ENCODE measurements around the gene ZSWIM9. TPM values are rescaled to one million over a fixed set of nuclear protein-coding genes. Genes with fewer than 3 reads are reported as not detected.

Gene ZSWIM9
- total RNA-seq = 10 to 100 TPM in 1 of 5 experiments, 1 to 10 TPM in 4; 5.0 to 11.6 (median 7.4) TPM
- 1 to 10 TPM in 1 of 2 donors, under 1 TPM in 1; 0.82 to 1.0 TPM for polyA plus RNA-seq
- 3.9 reads per million, percentile 20 among the genes with 10 or more reads in this experiment for total RNA-seq

DNA sequence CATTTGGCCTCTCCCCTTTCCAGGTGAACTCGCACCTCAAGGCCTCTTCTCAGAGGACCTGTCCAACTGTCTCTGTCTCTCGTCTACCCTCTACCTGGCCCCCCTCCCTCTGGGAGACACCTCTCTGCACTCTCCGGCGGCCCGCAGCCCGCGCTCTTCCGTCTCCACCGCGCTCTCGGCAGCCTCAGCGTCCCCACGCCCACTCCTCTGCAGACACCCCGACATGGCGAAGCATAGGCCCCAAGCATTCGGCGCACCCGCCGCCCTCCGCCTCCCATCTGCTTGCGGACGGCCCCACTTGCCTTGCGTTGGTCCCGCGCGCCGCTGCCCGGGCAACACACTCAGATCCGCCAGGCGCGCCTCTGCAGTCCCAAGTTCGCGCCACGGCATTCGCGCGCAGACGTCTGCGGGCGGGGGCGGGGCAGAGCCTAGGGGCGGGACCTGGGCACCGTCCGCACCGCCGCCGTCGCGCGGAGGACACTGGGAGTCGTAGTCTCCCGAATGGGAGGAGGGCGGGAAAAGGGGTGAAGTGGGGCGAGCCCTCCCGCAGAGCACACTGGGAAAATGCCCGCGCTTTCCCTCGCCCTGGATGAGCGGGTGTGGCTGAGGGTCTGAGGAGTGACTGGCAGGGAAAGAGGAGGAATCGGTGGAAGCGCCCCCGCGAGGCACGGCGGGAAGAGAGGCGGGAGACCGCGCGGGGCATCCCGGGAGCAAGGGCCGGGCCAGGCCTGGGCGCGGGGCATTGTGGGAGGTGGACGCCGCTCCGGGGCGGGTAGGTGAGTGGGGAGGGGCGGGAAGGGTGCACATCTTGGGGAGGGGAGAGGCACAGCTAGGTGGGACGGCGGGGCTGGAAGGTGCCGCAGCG is at the start of gene ZSWIM9, which contains the start of gene LIG1:
TSS of gene ZSWIM9 (plus strand) at position 742 of the 865 bp plus-strand sequence. CDS start 1,123 bp downstream, outside the sequence.
TSS of gene LIG1 (minus strand) at position 406 of the 865 bp plus-strand sequence. CDS start 4,778 bp downstream, outside the sequence.
- Histone ChIP-seq H3K27me3 (ENCODE audit: control insufficient read depth in 2 of 2, insufficient read depth in 2 of 2, low read length in 2 of 2) (no peaks in the 10 kb centered on the region), H3K27ac (ENCODE audit: low read depth, low read length) (peak within 1 kb of the TSS; percentile 94), H3K4me1 (ENCODE audit: control insufficient read depth in 2 of 2, insufficient read depth in 2 of 2, low read length in 2 of 2) (peaks cover 14 to 16% of the 10 kb centered on the region in 2 donors), H3K4me3 (ENCODE audit: low read length) (peak within 1 kb of the TSS; percentile 98), H3K9me3 (ENCODE audit: control insufficient read depth in 2 of 3, low read length in 3 of 3) (no peaks in the 10 kb centered on the region), H3K36me3 (ENCODE audit: control insufficient read depth in 2 of 3, insufficient read depth in 3 of 3, low read length in 3 of 3) (peaks cover 0 to 28% (median 0%) of the 10 kb centered on the region in 3 experiments)
- Mint-ChIP-seq H3K36me3 (peaks cover 0 to 27% (median 14%) of the 10 kb centered on the region in 5 donors), H3K27me3 (no peaks in the 10 kb centered on the region), H3K4me1 (peaks cover 20 to 43% (median 32%) of the 10 kb centered on the region in 7 donors), H3K4me3 (peak within 1 kb of the TSS; percentile 90 to 100 (median 97)), H3K9me3 (peaks cover 0 to 1% (median 0%) of the 10 kb centered on the region in 11 donors), H3K27ac (peak within 1 kb of the TSS; percentile 92 to 100 (median 97))
- POLR2A ChIA-PET = interaction anchor here (0.8 to 1.5 kb wide), 7 partner anchors 34 to 163 kb away, joined by 3 to 7 read pairs (median 4); partner anchors contain the start of gene CARD8
- CTCF ChIA-PET = interaction anchor here (0.6 to 1.0 kb wide), 2 partner anchors 24 to 51 kb away, joined by 3 read pairs; no protein-coding TSS in a partner anchor
- peak; percentile 89 for ATAC-seq
- peak; percentile 87 to 96 (median 94) for DNase-seq
- intact Hi-C loops (cut with micrococcal nuclease) = loop anchor here (1.0 to 10.0 kb wide), 12 partner anchors 33 to 1471 kb away; partner anchors contain the start of genes CARD8 (in 2 of the 2), SYNGR4 (in 2 of the 2), CYTH2 (in 1 of the 2) and DBP (in 1 of the 2)

GRCh38 chr19:48121066-48121465 is 49.4 kb upstream of the ZSWIM9 start:
- CTCF ChIA-PET = interaction anchor here (0.7 kb wide), 1 partner anchor 172 kb away, joined by 3 read pairs; no protein-coding TSS in a partner anchor
- no peaks in the 10 kb centered on the region for H3K4me1 ChIP-seq (ENCODE audit: control insufficient read depth in 2 of 2, insufficient read depth in 2 of 2, low read length in 2 of 2)
- POLR2A ChIA-PET = no interaction called here

GRCh38 chr19:48121909-48122371 is 48.5 kb upstream of the ZSWIM9 start:
- no peaks in the 10 kb centered on the region for H3K4me1 ChIP-seq (ENCODE audit: control insufficient read depth in 2 of 2, insufficient read depth in 2 of 2, low read length in 2 of 2)
- POLR2A ChIA-PET = no interaction called here
- Mint-ChIP-seq H3K9me3 (no peaks in the 10 kb centered on the region), H3K27me3 (no peaks in the 10 kb centered on the region), H3K36me3 (peaks cover 23 to 64% (median 43%) of the 10 kb centered on the region in 5 donors), H3K4me1 (peaks cover 0 to 32% (median 0%) of the 10 kb centered on the region in 7 donors), H3K27ac (peak overlapping the region in 6 of 9 donors; percentile 45 to 90 (median 68)), H3K4me3 (peak overlapping the region in 1 of 10 donors; percentile 56)
- peaks cover 3 to 70% (median 12%) of the 10 kb centered on the region in 3 experiments for H3K36me3 ChIP-seq (ENCODE audit: control insufficient read depth in 2 of 3, insufficient read depth in 3 of 3, low read length in 3 of 3)
- no peaks in the 10 kb centered on the region for H3K27me3 ChIP-seq (ENCODE audit: control insufficient read depth in 2 of 2, insufficient read depth in 2 of 2, low read length in 2 of 2)
- intact Hi-C loops (cut with micrococcal nuclease) = no loop called here
- CTCF ChIA-PET = no interaction called here
- ATAC-seq (no peak), DNase-seq (no peak)
- no peak overlapping the region for H3K27ac ChIP-seq (ENCODE audit: low read depth, low read length)
- no peaks in the 10 kb centered on the region for H3K9me3 ChIP-seq (ENCODE audit: control insufficient read depth in 2 of 3, low read length in 3 of 3)
- no peak overlapping the region for H3K4me3 ChIP-seq (ENCODE audit: low read length)

More at GRCh38 chr19:48121066-48121465, 49.4 kb upstream of the ZSWIM9 start:
- Mint-ChIP-seq H3K9me3 (no peaks in the 10 kb centered on the region), H3K4me1 (peaks cover 0 to 32% (median 0%) of the 10 kb centered on the region in 7 donors), H3K27me3 (no peaks in the 10 kb centered on the region), H3K36me3 (peaks cover 21 to 59% (median 39%) of the 10 kb centered on the region in 5 donors), H3K4me3 (no peak overlapping the region), H3K27ac (no peak overlapping the region)
- ATAC-seq (no peak), DNase-seq (no peak)
- H3K27ac ChIP-seq (ENCODE audit: low read depth, low read length) = no peak overlapping the region
- H3K4me3 ChIP-seq (ENCODE audit: low read length) = no peak overlapping the region
- no peaks in the 10 kb centered on the region for H3K9me3 ChIP-seq (ENCODE audit: control insufficient read depth in 2 of 3, low read length in 3 of 3)
- H3K27me3 ChIP-seq (ENCODE audit: control insufficient read depth in 2 of 2, insufficient read depth in 2 of 2, low read length in 2 of 2) = no peaks in the 10 kb centered on the region
- H3K36me3 ChIP-seq (ENCODE audit: control insufficient read depth in 2 of 3, insufficient read depth in 3 of 3, low read length in 3 of 3) = peaks cover 3 to 70% (median 12%) of the 10 kb centered on the region in 3 experiments
- intact Hi-C loops (cut with micrococcal nuclease) = no loop called here

DNA sequence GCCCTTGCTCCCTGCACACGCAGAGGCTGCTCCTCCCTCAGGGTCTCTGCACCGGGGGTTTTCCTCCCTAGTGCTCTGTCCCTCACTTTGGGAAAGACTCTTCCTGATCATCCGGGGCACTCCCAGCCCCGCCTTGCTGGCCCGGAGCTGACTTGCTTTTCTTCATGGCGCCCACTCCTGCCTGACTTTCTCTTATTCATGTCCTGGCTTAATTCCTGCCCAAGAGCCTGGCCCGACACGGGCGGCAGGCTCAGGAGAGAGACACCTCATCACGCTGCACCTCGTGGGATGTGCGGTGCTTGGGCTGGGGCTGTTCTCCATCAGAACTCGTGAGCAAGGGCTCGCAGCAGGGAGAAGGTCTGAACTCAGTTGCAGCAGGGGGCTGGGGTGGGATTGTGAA is 48.1 kb upstream of the ZSWIM9 start:
- Mint-ChIP-seq H3K4me3 (peak overlapping the region in 1 of 10 donors; percentile 56), H3K36me3 (peaks cover 26 to 66% (median 47%) of the 10 kb centered on the region in 5 donors), H3K27ac (peak overlapping the region in 5 of 9 donors; percentile 41 to 90 (median 64)), H3K4me1 (peaks cover 0 to 30% (median 0%) of the 10 kb centered on the region in 7 donors), H3K9me3 (no peaks in the 10 kb centered on the region), H3K27me3 (no peaks in the 10 kb centered on the region)
- H3K36me3 ChIP-seq (ENCODE audit: control insufficient read depth in 2 of 3, insufficient read depth in 3 of 3, low read length in 3 of 3) = peaks cover 3 to 72% (median 17%) of the 10 kb centered on the region in 3 experiments
- no peaks in the 10 kb centered on the region for H3K4me1 ChIP-seq (ENCODE audit: control insufficient read depth in 2 of 2, insufficient read depth in 2 of 2, low read length in 2 of 2)
- H3K4me3 ChIP-seq (ENCODE audit: low read length) = no peak overlapping the region
- H3K27ac ChIP-seq (ENCODE audit: low read depth, low read length) = no peak overlapping the region
- H3K27me3 ChIP-seq (ENCODE audit: control insufficient read depth in 2 of 2, insufficient read depth in 2 of 2, low read length in 2 of 2) = no peaks in the 10 kb centered on the region
- ATAC-seq (no peak), DNase-seq (no peak)
- ChIA-PET POLR2A (no interaction called here), CTCF (no interaction called here)
- intact Hi-C loops (cut with micrococcal nuclease) = no loop called here
- H3K9me3 ChIP-seq (ENCODE audit: control insufficient read depth in 2 of 3, low read length in 3 of 3) = no peaks in the 10 kb centered on the region

DNA sequence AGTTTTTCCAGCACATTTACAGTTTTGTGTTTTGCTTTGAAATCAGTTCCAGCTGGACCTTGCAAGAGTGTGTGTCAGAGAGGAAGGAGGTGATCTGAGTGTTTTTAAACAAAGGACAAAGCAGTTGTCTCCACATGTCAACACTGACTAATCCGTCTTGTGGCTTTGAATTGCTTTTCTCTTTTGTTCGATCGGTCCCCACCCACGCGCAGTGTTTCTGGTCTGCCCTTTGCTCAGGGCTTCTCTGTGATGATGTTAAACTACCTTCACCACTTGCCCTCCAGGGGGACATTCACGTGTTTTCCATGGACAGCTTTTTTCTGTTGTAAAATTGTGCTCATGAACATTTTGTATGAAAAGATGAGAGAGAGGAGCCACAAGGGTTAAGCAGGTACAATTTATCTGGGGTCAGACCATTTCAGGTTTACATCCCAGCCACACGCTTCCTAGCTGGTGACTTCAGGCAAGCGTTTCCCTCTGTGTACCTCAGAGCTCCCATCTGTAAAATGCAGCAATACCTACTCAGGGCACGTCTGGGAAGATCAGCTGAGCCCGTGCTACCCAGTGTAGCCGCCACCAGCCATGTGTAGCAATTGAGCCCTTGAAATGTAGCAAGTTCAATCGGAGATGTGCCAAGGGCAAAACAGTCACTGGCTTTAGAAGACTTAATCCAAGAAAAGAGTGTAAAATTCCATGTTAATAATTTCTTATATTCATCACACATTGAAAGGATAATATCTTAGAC is 46.4 kb upstream of the ZSWIM9 start:
- Mint-ChIP-seq H3K9me3 (peaks cover 0 to 4% (median 0%) of the 10 kb centered on the region in 11 donors), H3K27ac (peak overlapping the region in 2 of 9 donors; percentile 10 to 29), H3K4me3 (no peak overlapping the region), H3K27me3 (no peaks in the 10 kb centered on the region), H3K4me1 (peaks cover 0 to 18% (median 0%) of the 10 kb centered on the region in 7 donors), H3K36me3 (peaks cover 32 to 74% (median 51%) of the 10 kb centered on the region in 5 donors)
- H3K4me1 ChIP-seq (ENCODE audit: control insufficient read depth in 2 of 2, insufficient read depth in 2 of 2, low read length in 2 of 2) = no peaks in the 10 kb centered on the region
- ChIA-PET CTCF (interaction anchor here (0.6 to 1.1 kb wide), 2 partner anchors 149 to 366 kb away, joined by 3 to 4 read pairs; no protein-coding TSS in a partner anchor), POLR2A (no interaction called here)
- no peak overlapping the region for H3K27ac ChIP-seq (ENCODE audit: low read depth, low read length)
- H3K4me3 ChIP-seq (ENCODE audit: low read length) = no peak overlapping the region
- H3K36me3 ChIP-seq (ENCODE audit: control insufficient read depth in 2 of 3, insufficient read depth in 3 of 3, low read length in 3 of 3) = peaks cover 3 to 75% (median 19%) of the 10 kb centered on the region in 3 experiments
- intact Hi-C loops (cut with micrococcal nuclease) = no loop called here
- DNase-seq = peak in 1 of 9 donors; percentile 54
- peaks cover 0 to 4% (median 0%) of the 10 kb centered on the region in 3 experiments for H3K9me3 ChIP-seq (ENCODE audit: control insufficient read depth in 2 of 3, low read length in 3 of 3)
- no peak for ATAC-seq
- no peaks in the 10 kb centered on the region for H3K27me3 ChIP-seq (ENCODE audit: control insufficient read depth in 2 of 2, insufficient read depth in 2 of 2, low read length in 2 of 2)
